Spleen (tissue), 11 donors: ENCODE measurements around the gene DHX34. TPM values are rescaled to one million over a fixed set of nuclear protein-coding genes. Genes with fewer than 3 reads are reported as not detected.

Experiments used
- DNase-seq: peaks from one replicate; pipeline ENCODE4 v3.0.0-alpha.2; 2020
- H3K27ac ChIP-seq, 8 donors: fragments of 200-600 bp; sonication (generic) in 7 of 8; 1 replicate in 4 of 8; 2 replicates in 4 of 8; pipeline versions ENCODE4 v1.5.0 to v1.8.0; 2016 to 2021; ENCODE audit warnings: inconsistent platforms in 4 of 8, mild to moderate bottlenecking in 4 of 8, moderate library complexity in 1 of 8
- H3K27me3 ChIP-seq, 7 donors: fragments of 200-600 bp; sonication (generic) in 6 of 7; replicated peaks in 1 of 7; 1 replicate in 4 of 7; 2 replicates in 3 of 7; pipeline versions ENCODE4 v1.5.0 to v1.8.0; 2016 to 2021; ENCODE audit warnings: inconsistent platforms in 3 of 7, mild to moderate bottlenecking in 1 of 7
- H3K36me3 ChIP-seq, 6 donors: fragments of 200-600 bp; sonication (generic) in 5 of 6; 1 replicate in 4 of 6; 2 replicates in 2 of 6; pipeline versions ENCODE4 v1.5.0 to v1.8.0; 2016 to 2021; ENCODE audit warnings: inconsistent platforms in 2 of 6
- H3K4me1 ChIP-seq, 6 donors: fragments of 200-600 bp; sonication (generic) in 5 of 6; 1 replicate in 3 of 6; 2 replicates in 3 of 6; pipeline versions ENCODE4 v1.5.0 to v1.8.0; 2016 to 2021; ENCODE audit warnings: inconsistent platforms in 3 of 6
- H3K4me3 ChIP-seq, 8 donors: fragments of 200-600 bp; sonication (generic) in 7 of 8; 1 replicate in 4 of 8; 2 replicates in 4 of 8; pipeline versions ENCODE4 v1.5.0 to v1.8.0; 2016 to 2021; ENCODE audit warnings: inconsistent platforms in 4 of 8, mild to moderate bottlenecking in 4 of 8, moderate library complexity in 2 of 8
- H3K9me3 ChIP-seq, 8 donors: fragments of 200-600 bp; sonication (generic) in 7 of 8; 1 replicate in 4 of 8; 2 replicates in 4 of 8; pipeline versions ENCODE4 v1.5.0 to v1.8.0; 2016 to 2021; ENCODE audit warnings: inconsistent platforms in 4 of 8
- POLR2A ChIP-seq, 3 donors: fragments of 450-650 bp; IDR thresholded peaks; one replicate each; pipeline ENCODE4 v1.5.1; 2017; ENCODE audit warnings: antibody characterized with exemption in 3 of 3, mild to moderate bottlenecking in 1 of 3
- POLR2AphosphoS5 ChIP-seq, 3 donors: sonication (generic); formaldehyde crosslinking; IDR thresholded peaks; one replicate each; pipeline ENCODE4 v1.5.1; 2017; ENCODE audit warnings: antibody characterized with exemption in 3 of 3
- WGBS, 5 donors: extraction: QIAGEN DNeasy Blood & Tissue Kit in 3 of 5; methylation state at CpG; one replicate each; pipeline versions ENCODE4 v1.1.5 to v1.1.7; 2013 to 2018; 5-methylcytosine and 5-hydroxymethylcytosine counted together
- intact Hi-C: fragments of 100-400 bp; cut with DNase I; formaldehyde crosslinking; loops from one replicate; pipeline ENCODE4 v1.15.0; 2023; ENCODE audit warnings: low total_unique reads
- polyA plus RNA-seq, 3 donors: library from polyadenylated mRNA; stranded (reverse); fragments of 200-250 nt; gene quantifications; one replicate each; pipeline ENCODE4 v1.2.1, GENCODE V29; 2013
- total RNA-seq, 7 donors: library from RNA; depleted of rRNA in 3 of 7; stranded (reverse); fragments of >200 nt in 3 of 7; fragmentation: NEBNext Ultra II Directional in 4 of 7; extraction: Animal tissue kit (Norgen Biotek cat#: 25700) in 4 of 7; gene quantifications; one replicate each; pipeline versions ENCODE4 v1.1.0 to v1.2.1, GENCODE V29; 2016 to 2021
- TF ChIP-seq, protein P1 (sequence below), 11 experiments: fragments of 200-600 bp in 7 of 11; fragments of 450-650 bp in 4 of 11; sonication (generic) in 4 of 11; IDR thresholded peaks in 8 of 11; conservative IDR thresholded peaks in 3 of 11; 1 replicate in 7 of 11; 2 replicates in 4 of 11; pipeline versions ENCODE4 v1.4.0 to v1.8.0; 2016 to 2021; ENCODE audit warnings: antibody characterized with exemption in 11 of 11, inconsistent platforms in 4 of 11, mild to moderate bottlenecking in 1 of 11
- donor health status: healthy with polysubstance abuse.
- donor health status: DM: no; HTN: no; CAD: no; lungs with moderate emphysema.
- donor health status: DM: no; HTN: no; CAD: no.
- donor health status: Bipolar disorder and iron deficiency.
- donor health status: healthy.
- donor health status: DM: no; HTN: no; CAD: no.
- donor health status: DM: yes; HTN: yes; CAD: no.

DHX34 gene
- total and polyA plus RNA-seq, 10 donors = 8.4 to 34.8 (median 22.5) TPM

DNA sequence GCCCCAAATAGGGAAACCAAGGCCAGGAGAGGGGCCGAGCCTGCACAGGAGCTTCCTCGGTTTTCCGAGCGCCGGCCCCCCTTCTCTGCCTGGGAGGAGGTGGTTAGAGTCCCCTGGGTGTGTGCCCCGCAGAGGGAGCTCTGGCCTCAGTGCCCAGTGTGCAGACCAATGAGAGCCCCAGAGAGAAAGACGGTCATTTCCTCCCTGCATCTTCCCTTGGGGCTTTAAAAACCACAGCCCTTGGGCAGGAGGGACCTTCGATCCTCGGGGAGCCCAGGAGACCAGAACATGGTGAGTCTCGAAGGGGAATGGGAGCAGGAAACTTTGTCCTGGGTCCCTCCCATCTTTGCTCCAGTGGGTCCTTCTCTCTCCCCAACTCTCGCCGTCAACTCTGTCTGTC lies 39.5 kb upstream of the DHX34 start, which contains the start of gene C5AR1:
C5AR1 (plus strand) TSS at position 254 of the 400 bp plus-strand sequence; CDS start at position 289, 35 bp downstream.
- H3K36me3 ChIP-seq = peaks cover 0 to 7% (median 0%) of the 10 kb centered on the region in 6 donors
- intact Hi-C loops = no loop called here
- TF ChIP-seq, protein P1, sequence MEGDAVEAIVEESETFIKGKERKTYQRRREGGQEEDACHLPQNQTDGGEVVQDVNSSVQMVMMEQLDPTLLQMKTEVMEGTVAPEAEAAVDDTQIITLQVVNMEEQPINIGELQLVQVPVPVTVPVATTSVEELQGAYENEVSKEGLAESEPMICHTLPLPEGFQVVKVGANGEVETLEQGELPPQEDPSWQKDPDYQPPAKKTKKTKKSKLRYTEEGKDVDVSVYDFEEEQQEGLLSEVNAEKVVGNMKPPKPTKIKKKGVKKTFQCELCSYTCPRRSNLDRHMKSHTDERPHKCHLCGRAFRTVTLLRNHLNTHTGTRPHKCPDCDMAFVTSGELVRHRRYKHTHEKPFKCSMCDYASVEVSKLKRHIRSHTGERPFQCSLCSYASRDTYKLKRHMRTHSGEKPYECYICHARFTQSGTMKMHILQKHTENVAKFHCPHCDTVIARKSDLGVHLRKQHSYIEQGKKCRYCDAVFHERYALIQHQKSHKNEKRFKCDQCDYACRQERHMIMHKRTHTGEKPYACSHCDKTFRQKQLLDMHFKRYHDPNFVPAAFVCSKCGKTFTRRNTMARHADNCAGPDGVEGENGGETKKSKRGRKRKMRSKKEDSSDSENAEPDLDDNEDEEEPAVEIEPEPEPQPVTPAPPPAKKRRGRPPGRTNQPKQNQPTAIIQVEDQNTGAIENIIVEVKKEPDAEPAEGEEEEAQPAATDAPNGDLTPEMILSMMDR (IDR thresholded peaks at IDR 0.05 in 8 of 11, conservative IDR thresholded peaks at IDR 0.05 in 3 of 11) = peak in 3 of 11 experiments; percentile 32 to 41 (median 33)
- TF ChIP-seq POLR2A (IDR thresholded peaks at IDR 0.05) = no peak
- TF ChIP-seq POLR2AphosphoS5 (IDR thresholded peaks at IDR 0.05) = peak; percentile 58 to 92 (median 65)
- peak within 1 kb of the TSS in 7 of 8 donors; percentile 12 to 68 (median 27) for H3K4me3 ChIP-seq
- H3K27ac ChIP-seq = peak within 1 kb of the TSS in 7 of 8 donors; percentile 60 to 93 (median 85)
- no peaks in the 10 kb centered on the region for H3K9me3 ChIP-seq
- peaks cover 0 to 59% (median 13%) of the 10 kb centered on the region in 6 donors for H3K4me1 ChIP-seq
- peaks cover 0 to 63% (median 0%) of the 10 kb centered on the region in 7 donors for H3K27me3 ChIP-seq
- WGBS, 5 donors = 23 to 34% (median 30%) methylated on average over 12 of the region's 12 CpGs
- peak; percentile 88 for DNase-seq

DNA sequence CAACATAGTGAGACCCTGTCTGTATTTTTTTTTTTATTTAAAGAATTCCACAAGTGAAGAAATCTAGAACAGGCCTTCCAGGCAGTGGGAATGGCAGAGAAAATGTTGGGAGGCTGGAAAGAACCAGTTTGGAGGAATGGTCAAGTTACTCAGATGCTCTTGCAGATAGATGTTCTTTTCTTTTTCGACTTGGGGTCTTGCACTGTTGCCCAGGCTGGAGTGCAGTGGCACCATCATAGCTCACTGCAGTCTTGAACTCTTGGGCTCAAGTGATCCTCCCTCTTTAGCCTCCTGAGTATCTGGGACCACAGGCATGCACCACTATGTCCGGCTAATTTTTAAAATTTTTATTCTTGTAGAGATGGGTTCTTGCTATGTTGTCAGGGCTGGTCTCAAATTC lies 38.8 kb upstream of the DHX34 start:
- peaks cover 0 to 63% (median 0%) of the 10 kb centered on the region in 7 donors for H3K27me3 ChIP-seq
- no peak for DNase-seq
- H3K27ac ChIP-seq = peak overlapping the region in 7 of 8 donors; percentile 60 to 93 (median 85)
- peaks cover 0 to 7% (median 0%) of the 10 kb centered on the region in 6 donors for H3K36me3 ChIP-seq
- peaks cover 0 to 57% (median 8%) of the 10 kb centered on the region in 6 donors for H3K4me1 ChIP-seq
- H3K9me3 ChIP-seq = no peaks in the 10 kb centered on the region
- peak overlapping the region in 7 of 8 donors; percentile 12 to 68 (median 27) for H3K4me3 ChIP-seq
- TF ChIP-seq, protein P1 (IDR thresholded peaks at IDR 0.05 in 8 of 11, conservative IDR thresholded peaks at IDR 0.05 in 3 of 11) = no peak
- TF ChIP-seq POLR2AphosphoS5 (IDR thresholded peaks at IDR 0.05) (no peak), POLR2A (IDR thresholded peaks at IDR 0.05) (no peak)
- WGBS, 5 donors = 84 to 91% (median 87%) methylated on average over 2 of the region's 2 CpGs
- intact Hi-C loops = no loop called here

DNA sequence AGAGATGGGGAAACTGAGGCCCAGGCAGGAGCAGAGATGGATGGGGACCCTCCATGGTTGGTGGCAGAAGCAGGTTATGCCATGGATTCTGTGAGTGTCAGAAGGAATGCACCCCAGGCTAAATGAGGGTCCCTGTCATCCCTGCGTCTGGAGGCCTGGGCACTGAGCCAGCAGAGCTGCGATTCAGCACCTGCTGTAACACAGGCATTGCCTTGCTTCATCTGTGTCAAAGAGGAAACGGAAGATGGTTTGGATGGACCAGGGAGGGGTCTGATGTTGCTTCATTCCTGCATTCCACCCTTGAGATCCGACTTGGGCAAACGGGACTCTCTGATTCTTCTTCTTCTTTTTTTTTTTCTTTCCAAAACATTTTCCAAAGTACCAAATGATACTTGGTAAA lies 38.3 kb upstream of the DHX34 start:
- Histone ChIP-seq H3K27me3 (peaks cover 0 to 59% (median 0%) of the 10 kb centered on the region in 7 donors), H3K4me3 (peak overlapping the region in 6 of 8 donors; percentile 23 to 68 (median 29)), H3K4me1 (peaks cover 0 to 56% (median 5%) of the 10 kb centered on the region in 6 donors), H3K9me3 (no peaks in the 10 kb centered on the region), H3K36me3 (peaks cover 0 to 7% (median 0%) of the 10 kb centered on the region in 6 donors), H3K27ac (peak overlapping the region in 7 of 8 donors; percentile 60 to 93 (median 85))
- intact Hi-C loops = no loop called here
- TF ChIP-seq POLR2AphosphoS5 (IDR thresholded peaks at IDR 0.05) (peak; percentile 52 to 93 (median 69)), POLR2A (IDR thresholded peaks at IDR 0.05) (no peak)
- TF ChIP-seq, protein P1 (IDR thresholded peaks at IDR 0.05 in 8 of 11, conservative IDR thresholded peaks at IDR 0.05 in 3 of 11) = no peak
- DNase-seq = peak; percentile 89
- WGBS, 5 donors = 16 to 43% (median 34%) methylated on average over 5 of the region's 5 CpGs

DNA sequence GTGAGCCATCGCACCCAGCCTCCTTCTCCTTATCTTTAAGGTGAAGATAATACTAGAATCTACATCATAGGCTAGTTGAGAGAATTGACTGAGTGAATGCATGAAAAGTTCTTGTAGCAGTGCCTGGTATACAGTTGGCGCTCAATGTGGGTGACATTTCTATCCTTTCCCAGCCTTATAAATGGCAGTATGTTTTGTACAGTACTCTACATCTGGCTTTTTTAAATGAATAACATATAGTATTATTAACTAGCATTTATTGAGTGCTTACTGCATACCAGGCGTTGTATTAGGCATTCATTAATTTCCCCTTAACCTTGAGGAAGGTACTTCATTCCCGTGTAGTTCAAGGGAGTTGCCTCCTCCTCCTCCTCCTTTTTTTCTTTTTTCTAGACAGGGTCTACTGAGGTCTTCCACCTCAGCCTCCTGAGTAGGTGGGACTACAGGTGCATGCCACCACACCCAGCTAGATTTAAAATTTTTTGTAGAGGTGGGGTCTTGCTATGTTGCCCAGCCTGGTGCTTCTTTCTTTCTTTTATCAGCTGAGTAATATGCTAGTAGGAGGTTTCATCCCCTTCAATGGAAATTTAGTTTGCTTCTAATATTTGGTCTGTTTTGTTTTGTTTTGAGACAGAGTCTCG lies 36.6 kb upstream of the DHX34 start:
- Histone ChIP-seq H3K27ac (peak overlapping the region in 6 of 8 donors; percentile 48 to 93 (median 85)), H3K4me1 (peaks cover 0 to 57% (median 3%) of the 10 kb centered on the region in 6 donors), H3K36me3 (peaks cover 0 to 12% (median 0%) of the 10 kb centered on the region in 6 donors), H3K4me3 (peak overlapping the region in 5 of 8 donors; percentile 26 to 68 (median 31)), H3K9me3 (no peaks in the 10 kb centered on the region), H3K27me3 (peaks cover 0 to 64% (median 0%) of the 10 kb centered on the region in 7 donors)
- TF ChIP-seq, protein P1 (IDR thresholded peaks at IDR 0.05 in 8 of 11, conservative IDR thresholded peaks at IDR 0.05 in 3 of 11) = no peak
- TF ChIP-seq POLR2AphosphoS5 (IDR thresholded peaks at IDR 0.05) = no peak
- no peak for TF ChIP-seq POLR2A (IDR thresholded peaks at IDR 0.05)
- WGBS, 5 donors = 81 to 94% (median 84%) methylated on average over 5 of the region's 5 CpGs
- no peak for DNase-seq
- intact Hi-C loops = no loop called here
